Spleen (tissue), 7 donors: ENCODE results near the gene NATD1.

Experiments used
- POLR2A ChIP-seq, 3 donors: fragments of 450-650 bp; IDR thresholded peaks; one replicate each; pipeline ENCODE4 v1.5.1; 2017; ENCODE audit warnings: antibody characterized with exemption in 3 of 3, mild to moderate bottlenecking in 1 of 3
- TF ChIP-seq, protein P1 (sequence below), 11 experiments: fragments of 200-600 bp in 7 of 11; fragments of 450-650 bp in 4 of 11; sonication (generic) in 4 of 11; IDR thresholded peaks in 8 of 11; conservative IDR thresholded peaks in 3 of 11; 1 replicate in 7 of 11; 2 replicates in 4 of 11; pipeline versions ENCODE4 v1.4.0 to v1.8.0; 2016 to 2021; ENCODE audit warnings: antibody characterized with exemption in 11 of 11, inconsistent platforms in 4 of 11, mild to moderate bottlenecking in 1 of 11
- donor health status: DM: no; HTN: no; CAD: no; lungs with moderate emphysema.
- donor health status: DM: no; HTN: no; CAD: no.
- donor health status: DM: no; HTN: no; CAD: no.

DNA sequence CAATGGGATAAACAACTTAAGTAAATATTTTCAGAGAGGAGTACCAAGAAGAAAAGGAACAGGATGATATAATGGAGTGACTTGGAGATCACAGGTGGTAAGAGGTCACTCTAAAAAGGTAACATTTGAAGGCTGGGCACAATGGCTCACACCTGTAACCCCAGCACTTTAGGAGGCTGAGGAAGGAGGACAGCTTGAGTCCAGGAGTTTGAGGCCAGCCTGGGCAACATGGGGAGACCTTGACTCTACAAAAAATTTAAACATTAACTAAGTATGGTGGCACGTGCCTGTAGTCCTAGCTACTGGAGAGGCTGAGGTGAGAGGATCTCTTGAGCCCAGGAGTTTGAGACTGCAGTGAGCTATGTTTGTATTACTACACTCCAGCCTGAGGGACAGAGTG is 35.9 kb downstream of the NATD1 start:
- no peak for TF ChIP-seq POLR2A (IDR thresholded peaks at IDR 0.05)
- TF ChIP-seq, protein P1, sequence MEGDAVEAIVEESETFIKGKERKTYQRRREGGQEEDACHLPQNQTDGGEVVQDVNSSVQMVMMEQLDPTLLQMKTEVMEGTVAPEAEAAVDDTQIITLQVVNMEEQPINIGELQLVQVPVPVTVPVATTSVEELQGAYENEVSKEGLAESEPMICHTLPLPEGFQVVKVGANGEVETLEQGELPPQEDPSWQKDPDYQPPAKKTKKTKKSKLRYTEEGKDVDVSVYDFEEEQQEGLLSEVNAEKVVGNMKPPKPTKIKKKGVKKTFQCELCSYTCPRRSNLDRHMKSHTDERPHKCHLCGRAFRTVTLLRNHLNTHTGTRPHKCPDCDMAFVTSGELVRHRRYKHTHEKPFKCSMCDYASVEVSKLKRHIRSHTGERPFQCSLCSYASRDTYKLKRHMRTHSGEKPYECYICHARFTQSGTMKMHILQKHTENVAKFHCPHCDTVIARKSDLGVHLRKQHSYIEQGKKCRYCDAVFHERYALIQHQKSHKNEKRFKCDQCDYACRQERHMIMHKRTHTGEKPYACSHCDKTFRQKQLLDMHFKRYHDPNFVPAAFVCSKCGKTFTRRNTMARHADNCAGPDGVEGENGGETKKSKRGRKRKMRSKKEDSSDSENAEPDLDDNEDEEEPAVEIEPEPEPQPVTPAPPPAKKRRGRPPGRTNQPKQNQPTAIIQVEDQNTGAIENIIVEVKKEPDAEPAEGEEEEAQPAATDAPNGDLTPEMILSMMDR (IDR thresholded peaks at IDR 0.05 in 8 of 11, conservative IDR thresholded peaks at IDR 0.05 in 3 of 11): no peak
